Panc1 (cell line): Measurements from ENCODE around the gene P2RY13. TPM values are rescaled to one million over a fixed set of nuclear protein-coding genes. Genes with fewer than 3 reads are reported as not detected.

Source experiments
- ATAC-seq: fragments of 200-7000 bp; cut with Tn5 transposase; 2 replicates; pipeline ENCODE4 v1.9.1; 2020; ENCODE audit warnings: mild to moderate bottlenecking, moderate library complexity
- BruUV-seq: library from RNA; stranded (reverse); fragments of 400-500 nt; replicated peaks from 2 replicates; lab custom pipeline; 2021; lab: Mats Ljungman, UMichigan
- CTCF ChIA-PET: fragments of 300-600 bp; sonication (Branson Sonifier 250); formaldehyde crosslinking; loops from one replicate; lab custom pipeline; 2022; ENCODE audit warnings: antibody characterized with exemption; lab: Charles Lee
- POLR2A ChIA-PET: fragments of 300-600 bp; sonication (Branson Sonifier 250); formaldehyde crosslinking; loops from one replicate; lab custom pipeline; 2022; ENCODE audit warnings: antibody characterized with exemption; lab: Charles Lee
- DNase-seq: peaks from one replicate; pipeline ENCODE4 v3.0.0-alpha.2; 2010; ENCODE audit warnings: low read depth, low spot score
- H3K27ac ChIP-seq: 2 replicates; pipeline ENCODE4 v1.5.1; 2011; ENCODE audit warnings: mild to moderate bottlenecking, low read length, inconsistent platforms
- H3K27me3 ChIP-seq: fragments of 200-500 bp; sonication (Bioruptor generic); 2 replicates; pipeline ENCODE4 v1.6.0; 2014; ENCODE audit warnings: low read length, inconsistent platforms; ENCODE audit not compliant: control insufficient read depth, insufficient read depth
- H3K36me3 ChIP-seq: fragments of 200-500 bp; sonication (Bioruptor generic); 2 replicates; pipeline ENCODE4 v1.5.1; 2014; ENCODE audit warnings: inconsistent platforms, mild to moderate bottlenecking, low read length, moderate library complexity; ENCODE audit not compliant: control insufficient read depth, insufficient read depth
- H3K4me1 ChIP-seq: 2 replicates; pipeline ENCODE4 v1.5.1; 2011; ENCODE audit warnings: inconsistent platforms, mild to moderate bottlenecking, low read length, moderate library complexity; ENCODE audit not compliant: control insufficient read depth, insufficient read depth
- H3K4me3 ChIP-seq, 2 experiments: 2 replicates each; pipeline ENCODE4 v1.5.1; 2011 to 2012; ENCODE audit warnings: low read depth in 2 of 2, low read length in 2 of 2, mild to moderate bottlenecking in 2 of 2, inconsistent platforms in 1 of 2, moderate library complexity in 1 of 2
- H3K9me3 ChIP-seq: fragments of 200-500 bp; sonication (Bioruptor generic); 2 replicates; pipeline ENCODE4 v1.5.1; 2014; ENCODE audit warnings: low read depth, mild to moderate bottlenecking, inconsistent platforms, low read length, moderate library complexity; ENCODE audit not compliant: control insufficient read depth, insufficient read depth
- POLR2AphosphoS5 ChIP-seq: IDR thresholded peaks from 2 replicates; pipeline ENCODE4 v1.6.1; 2012; ENCODE audit warnings: mild to moderate bottlenecking, low read depth, low read length, moderate library complexity
- REST ChIP-seq, 2 experiments: IDR thresholded peaks; 2 replicates each; pipeline ENCODE4 v1.6.1; 2011 to 2012; ENCODE audit warnings: low read depth in 2 of 2, control low read depth in 1 of 2, low read length in 1 of 2, mild to moderate bottlenecking in 1 of 2, moderate library complexity in 1 of 2; ENCODE audit not compliant: insufficient read depth in 1 of 2
- SIN3A ChIP-seq: IDR thresholded peaks from 2 replicates; pipeline ENCODE4 v1.6.1; 2012; ENCODE audit warnings: low read depth, mild to moderate bottlenecking, low read length, moderate library complexity, borderline replicate concordance; ENCODE audit not compliant: insufficient read depth
- TCF7L2 ChIP-seq: IDR thresholded peaks from 2 replicates; pipeline ENCODE4 v1.6.1; 2011; ENCODE audit warnings: mild to moderate bottlenecking, low read depth, low read length, inconsistent platforms
- in situ Hi-C: cut with HindIII; loops from 2 replicates; pipeline ENCODE4 v1.10.0; 2016; ENCODE audit warnings: low sequenced_read_pairs, low pct_unique_long_range_greater_than_20kb
- intact Hi-C: fragments of 100-400 bp; cut with micrococcal nuclease; formaldehyde crosslinking; loops from one replicate; pipeline ENCODE4 v1.10.0; 2022; ENCODE audit not compliant: unreplicated experiment
- total RNA-seq: library from RNA; stranded (reverse); gene quantifications from one replicate; pipeline ENCODE4 v1.2.1, GENCODE V29; 2021; ENCODE audit not compliant: unreplicated experiment
- TF ChIP-seq, protein P1 (sequence below): fragments of 450-650 bp; IDR thresholded peaks from 2 replicates; pipeline ENCODE4 v1.5.1; 2017; ENCODE audit warnings: mild to moderate bottlenecking

P2RY13 gene
- total RNA-seq, 1 experiment from 2014 or later = not detected

- Histone ChIP-seq H3K4me1 (no peaks in the 10 kb centered on the region), H3K4me3 (no peak overlapping the region), H3K9me3 (no peaks in the 10 kb centered on the region), H3K36me3 (no peaks in the 10 kb centered on the region), H3K27me3 (no peaks in the 10 kb centered on the region), H3K27ac (no peak overlapping the region)
- intact Hi-C loops (no loop called here), in situ Hi-C loops (no loop called here)
- TF ChIP-seq POLR2AphosphoS5 (no peak), TCF7L2 (no peak)
- ChIA-PET POLR2A (interaction anchor here (0.6 kb wide), 1 partner anchor 20 kb away, joined by 3 read pairs; no protein-coding TSS in a partner anchor), CTCF (no interaction called here)
- no TSS peak for BruUV-seq
- no peak for ATAC-seq
- DNase-seq = no peak
These were observed 38.1 kb upstream of the P2RY13 start for GRCh38 chr3:151367448-151367847.

DNA sequence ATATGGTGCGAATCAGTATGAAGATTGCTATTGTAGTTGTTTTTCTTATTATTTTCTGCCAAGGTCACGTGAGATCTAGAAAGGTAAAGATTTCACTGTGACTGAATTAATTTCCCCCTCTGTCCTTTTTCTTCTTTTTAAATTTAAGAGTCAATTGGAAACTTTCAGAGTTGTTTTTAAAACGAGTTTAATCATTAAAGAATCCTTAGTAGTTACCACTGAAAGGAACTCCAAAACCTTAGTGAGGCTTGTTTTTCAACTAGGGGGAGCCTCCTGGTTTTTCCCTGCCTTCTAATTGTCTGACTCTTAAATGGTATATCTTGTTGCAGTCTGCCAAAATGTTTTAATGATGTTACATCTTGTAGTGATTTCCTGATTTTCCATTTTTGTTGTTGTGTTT is 37.6 kb upstream of the P2RY13 start:
- no TSS peak for BruUV-seq
- Histone ChIP-seq H3K4me1 (no peaks in the 10 kb centered on the region), H3K9me3 (no peaks in the 10 kb centered on the region), H3K4me3 (no peak overlapping the region), H3K36me3 (no peaks in the 10 kb centered on the region), H3K27me3 (no peaks in the 10 kb centered on the region), H3K27ac (no peak overlapping the region)
- ChIA-PET POLR2A (interaction anchor here (0.6 kb wide), 1 partner anchor 20 kb away, joined by 3 read pairs; no protein-coding TSS in a partner anchor), CTCF (no interaction called here)
- no peak for DNase-seq
- no peak for ATAC-seq
- no peak for TF ChIP-seq TCF7L2
- no peak for TF ChIP-seq SIN3A
- no peak for TF ChIP-seq POLR2AphosphoS5
- no peak for TF ChIP-seq REST (IDR thresholded peaks at IDR 0.05; ENCODE audit: insufficient read depth in 1 of 2, low read depth in 2 of 2, low read length in 1 of 2)
- TF ChIP-seq, protein P1, sequence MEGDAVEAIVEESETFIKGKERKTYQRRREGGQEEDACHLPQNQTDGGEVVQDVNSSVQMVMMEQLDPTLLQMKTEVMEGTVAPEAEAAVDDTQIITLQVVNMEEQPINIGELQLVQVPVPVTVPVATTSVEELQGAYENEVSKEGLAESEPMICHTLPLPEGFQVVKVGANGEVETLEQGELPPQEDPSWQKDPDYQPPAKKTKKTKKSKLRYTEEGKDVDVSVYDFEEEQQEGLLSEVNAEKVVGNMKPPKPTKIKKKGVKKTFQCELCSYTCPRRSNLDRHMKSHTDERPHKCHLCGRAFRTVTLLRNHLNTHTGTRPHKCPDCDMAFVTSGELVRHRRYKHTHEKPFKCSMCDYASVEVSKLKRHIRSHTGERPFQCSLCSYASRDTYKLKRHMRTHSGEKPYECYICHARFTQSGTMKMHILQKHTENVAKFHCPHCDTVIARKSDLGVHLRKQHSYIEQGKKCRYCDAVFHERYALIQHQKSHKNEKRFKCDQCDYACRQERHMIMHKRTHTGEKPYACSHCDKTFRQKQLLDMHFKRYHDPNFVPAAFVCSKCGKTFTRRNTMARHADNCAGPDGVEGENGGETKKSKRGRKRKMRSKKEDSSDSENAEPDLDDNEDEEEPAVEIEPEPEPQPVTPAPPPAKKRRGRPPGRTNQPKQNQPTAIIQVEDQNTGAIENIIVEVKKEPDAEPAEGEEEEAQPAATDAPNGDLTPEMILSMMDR = no peak
- in situ Hi-C loops (no loop called here), intact Hi-C loops (no loop called here)

GRCh38 chr3:151362751-151363174 is 33.4 kb upstream of the P2RY13 start:
- CTCF ChIA-PET = no interaction called here
- in situ Hi-C loops = no loop called here

More at GRCh38 chr3:151362751-151363174, 33.4 kb upstream of the P2RY13 start:
- no TSS peak for BruUV-seq
- H3K4me1 ChIP-seq = no peaks in the 10 kb centered on the region
- no peak overlapping the region for H3K4me3 ChIP-seq
- H3K36me3 ChIP-seq = no peaks in the 10 kb centered on the region; the same call in 1 of the 2 replicates
- H3K27ac ChIP-seq = no peak overlapping the region
- POLR2A ChIA-PET = no interaction called here
- intact Hi-C loops = no loop called here
- no peaks in the 10 kb centered on the region for H3K9me3 ChIP-seq
- no peak for TF ChIP-seq POLR2AphosphoS5
- TF ChIP-seq SIN3A = no peak
- TF ChIP-seq, protein P1 = no peak
- TF ChIP-seq TCF7L2 = no peak
- TF ChIP-seq REST (IDR thresholded peaks at IDR 0.05; ENCODE audit: insufficient read depth in 1 of 2, low read depth in 2 of 2, low read length in 1 of 2) = no peak
- DNase-seq (no peak), ATAC-seq (no peak)
- H3K27me3 ChIP-seq = no peaks in the 10 kb centered on the region
